GM13977 (cell line): ENCODE data around the gene PTCD1.

Experiments
- DNase-seq: peaks from one replicate; pipeline ENCODE4 v3.0.0; 2012; ENCODE audit warnings: low spot score
- in situ Hi-C: fragments of 300-500 bp; cut with MboI; formaldehyde crosslinking; loops from one replicate; pipeline ENCODE4 v1.12.0; 2022; ENCODE audit warnings: low sequenced_read_pairs, low pct_unique_long_range_greater_than_20kb, mixed read lengths, inconsistent platforms; ENCODE audit not compliant: unreplicated experiment
- TF ChIP-seq, protein P1 (sequence below): IDR thresholded peaks from 2 replicates; pipeline ENCODE4 v1.5.1; 2012; ENCODE audit warnings: mild to moderate bottlenecking, control low read depth; ENCODE audit not compliant: insufficient read depth; ENCODE audit errors: extremely low read depth, missing control alignments

The PTCD1 gene

GRCh38 chr7:99422625-99423024, 16.0 kb downstream of the PTCD1 start:
- in situ Hi-C loops, result no loop called here
- DNase-seq, result no peak
- TF ChIP-seq, protein P1, sequence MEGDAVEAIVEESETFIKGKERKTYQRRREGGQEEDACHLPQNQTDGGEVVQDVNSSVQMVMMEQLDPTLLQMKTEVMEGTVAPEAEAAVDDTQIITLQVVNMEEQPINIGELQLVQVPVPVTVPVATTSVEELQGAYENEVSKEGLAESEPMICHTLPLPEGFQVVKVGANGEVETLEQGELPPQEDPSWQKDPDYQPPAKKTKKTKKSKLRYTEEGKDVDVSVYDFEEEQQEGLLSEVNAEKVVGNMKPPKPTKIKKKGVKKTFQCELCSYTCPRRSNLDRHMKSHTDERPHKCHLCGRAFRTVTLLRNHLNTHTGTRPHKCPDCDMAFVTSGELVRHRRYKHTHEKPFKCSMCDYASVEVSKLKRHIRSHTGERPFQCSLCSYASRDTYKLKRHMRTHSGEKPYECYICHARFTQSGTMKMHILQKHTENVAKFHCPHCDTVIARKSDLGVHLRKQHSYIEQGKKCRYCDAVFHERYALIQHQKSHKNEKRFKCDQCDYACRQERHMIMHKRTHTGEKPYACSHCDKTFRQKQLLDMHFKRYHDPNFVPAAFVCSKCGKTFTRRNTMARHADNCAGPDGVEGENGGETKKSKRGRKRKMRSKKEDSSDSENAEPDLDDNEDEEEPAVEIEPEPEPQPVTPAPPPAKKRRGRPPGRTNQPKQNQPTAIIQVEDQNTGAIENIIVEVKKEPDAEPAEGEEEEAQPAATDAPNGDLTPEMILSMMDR, result no peak

GRCh38 chr7:99422186-99422585, 16.4 kb downstream of the PTCD1 start:
- TF ChIP-seq, protein P1, result no peak
- in situ Hi-C loops, result no loop called here
- no peak for DNase-seq

- in situ Hi-C loops, result no loop called here
- no peak for DNase-seq
- TF ChIP-seq, protein P1, result no peak
These were observed 17.6 kb downstream of the PTCD1 start for GRCh38 chr7:99420986-99421385.

DNA sequence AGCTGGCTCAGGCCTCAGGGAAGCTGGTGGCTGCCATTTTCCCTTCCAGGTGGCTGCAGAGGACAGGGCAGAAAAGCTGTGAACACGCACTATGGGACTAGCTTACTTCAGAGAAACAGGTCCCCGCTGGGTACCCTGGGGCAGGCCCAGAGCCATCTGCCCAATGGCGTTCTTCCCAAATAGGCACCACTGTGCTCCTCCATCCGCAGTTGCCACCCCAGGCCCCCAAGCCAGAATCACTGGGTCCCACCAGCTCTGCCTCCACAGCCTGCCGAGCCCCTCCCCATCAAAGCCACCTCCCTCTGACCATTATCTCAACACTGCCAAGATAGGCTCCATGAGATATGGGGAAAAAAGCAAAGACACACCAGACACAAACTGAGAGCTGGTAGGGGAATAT, 18.4 kb downstream of the PTCD1 start:
- no peak for DNase-seq
- TF ChIP-seq, protein P1, result no peak
- in situ Hi-C loops, result no loop called here

GRCh38 chr7:99419323-99420021, 19.1 kb downstream of the PTCD1 start:
- no peak for DNase-seq
- in situ Hi-C loops, result no loop called here
- TF ChIP-seq, protein P1, result no peak

- TF ChIP-seq, protein P1, result no peak
- no peak for DNase-seq
- in situ Hi-C loops, result no loop called here
These were observed 20.3 kb downstream of the PTCD1 start for GRCh38 chr7:99418260-99418659.
